Neural crest cell (in vitro differentiated cells): ENCODE results near the gene OR5W2. TPM values are rescaled to one million over a fixed set of nuclear protein-coding genes. Genes with fewer than 3 reads are reported as not detected.

ENCODE experiments used
- DNase-seq: peaks from one replicate; pipeline ENCODE4 v3.0.0; 2021; ENCODE audit warnings: low read depth, mixed read lengths, low spot score
- H3K27ac Mint-ChIP-seq: one replicate; pipeline ENCODE4 v1.8.0; 2021; ENCODE audit warnings: mild to moderate bottlenecking, mixed read lengths; ENCODE audit not compliant: unreplicated experiment
- H3K27me3 Mint-ChIP-seq: 2 replicates; pipeline ENCODE4 v1.8.0; 2021; ENCODE audit warnings: low read depth, mild to moderate bottlenecking, mixed read lengths
- H3K36me3 Mint-ChIP-seq: 2 replicates; pipeline ENCODE4 v1.8.0; 2021; ENCODE audit warnings: low read depth, mild to moderate bottlenecking, mixed read lengths
- H3K4me1 Mint-ChIP-seq: 2 replicates; pipeline ENCODE4 v1.8.0; 2021; ENCODE audit warnings: mixed read lengths
- H3K4me3 Mint-ChIP-seq: one replicate; pipeline ENCODE4 v1.8.0; 2021; ENCODE audit warnings: mild to moderate bottlenecking, mixed read lengths
- H3K9me3 Mint-ChIP-seq: 2 replicates; pipeline ENCODE4 v1.8.0; 2021; ENCODE audit warnings: mixed read lengths
- long read RNA-seq: library from polyadenylated mRNA; unstranded; transcript quantifications from one replicate; pipeline ENCODE4 v2.0.0, GENCODE V29; 2020
- total RNA-seq: library from RNA; stranded (reverse); gene quantifications from 2 replicates; pipeline ENCODE4 v1.2.1, GENCODE V29; 2021
- TF ChIP-seq, protein P1 (sequence below): fragments of 200-600 bp; sonication (generic); conservative IDR thresholded peaks from 2 replicates; pipeline ENCODE4 v1.5.0; 2021; ENCODE audit warnings: antibody characterized with exemption, mild to moderate bottlenecking

Gene OR5W2
- not detected in 2 replicates for total RNA-seq
- long read RNA-seq: 0 reads

DNA sequence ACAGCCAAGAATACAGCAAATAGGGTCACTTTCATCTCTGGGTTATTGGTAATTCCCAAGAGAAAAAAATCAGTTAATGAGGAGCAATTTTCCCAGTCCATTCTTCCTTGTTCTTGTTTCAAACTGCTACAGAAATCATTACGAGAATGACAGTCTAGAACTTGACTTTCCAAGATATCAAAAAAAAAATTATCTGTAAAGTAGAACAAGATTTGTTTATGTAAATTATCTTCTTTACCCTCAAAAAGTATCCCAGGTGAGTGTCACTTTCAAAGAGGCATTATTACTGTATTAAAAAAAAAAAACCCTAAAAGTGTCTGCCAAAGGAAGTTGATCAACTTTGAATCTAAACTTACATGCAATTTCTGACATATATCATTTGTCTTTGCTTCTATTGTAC is at the start of gene OR5W2:
Gene OR5W2 (minus strand): TSS at position 101 of the 400 bp plus-strand sequence. CDS start 0 bp downstream, at position 101.
- peaks cover 7% of the 10 kb centered on the region for H3K9me3 Mint-ChIP-seq
- no peak within 1 kb of the TSS for H3K4me3 Mint-ChIP-seq

DNA sequence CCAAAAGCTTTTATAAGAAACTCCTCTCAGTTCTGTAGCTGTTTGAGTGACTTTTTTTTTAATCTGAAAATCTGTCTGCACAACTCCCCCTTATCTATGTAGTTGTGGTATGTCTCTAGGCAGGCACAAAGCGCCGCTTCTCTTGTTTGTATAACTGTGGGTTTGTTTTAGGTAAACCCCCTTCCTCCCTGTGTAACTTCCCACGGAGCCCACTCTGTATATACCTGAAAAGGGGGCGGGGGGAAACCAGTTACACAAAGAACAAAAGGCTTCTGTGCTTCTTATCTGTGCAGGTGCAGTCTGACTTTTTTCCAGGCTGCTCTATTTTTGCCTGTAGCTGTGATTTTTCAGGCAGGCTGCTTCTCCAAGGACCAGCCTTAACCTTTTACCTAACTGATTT is 42.1 kb upstream of the OR5W2 start:
- Mint-ChIP-seq H3K36me3 (no peaks in the 10 kb centered on the region), H3K4me3 (no peak overlapping the region), H3K9me3 (peaks cover 3% of the 10 kb centered on the region), H3K27ac (no peak overlapping the region), H3K4me1 (no peaks in the 10 kb centered on the region), H3K27me3 (no peaks in the 10 kb centered on the region)
- TF ChIP-seq, protein P1, sequence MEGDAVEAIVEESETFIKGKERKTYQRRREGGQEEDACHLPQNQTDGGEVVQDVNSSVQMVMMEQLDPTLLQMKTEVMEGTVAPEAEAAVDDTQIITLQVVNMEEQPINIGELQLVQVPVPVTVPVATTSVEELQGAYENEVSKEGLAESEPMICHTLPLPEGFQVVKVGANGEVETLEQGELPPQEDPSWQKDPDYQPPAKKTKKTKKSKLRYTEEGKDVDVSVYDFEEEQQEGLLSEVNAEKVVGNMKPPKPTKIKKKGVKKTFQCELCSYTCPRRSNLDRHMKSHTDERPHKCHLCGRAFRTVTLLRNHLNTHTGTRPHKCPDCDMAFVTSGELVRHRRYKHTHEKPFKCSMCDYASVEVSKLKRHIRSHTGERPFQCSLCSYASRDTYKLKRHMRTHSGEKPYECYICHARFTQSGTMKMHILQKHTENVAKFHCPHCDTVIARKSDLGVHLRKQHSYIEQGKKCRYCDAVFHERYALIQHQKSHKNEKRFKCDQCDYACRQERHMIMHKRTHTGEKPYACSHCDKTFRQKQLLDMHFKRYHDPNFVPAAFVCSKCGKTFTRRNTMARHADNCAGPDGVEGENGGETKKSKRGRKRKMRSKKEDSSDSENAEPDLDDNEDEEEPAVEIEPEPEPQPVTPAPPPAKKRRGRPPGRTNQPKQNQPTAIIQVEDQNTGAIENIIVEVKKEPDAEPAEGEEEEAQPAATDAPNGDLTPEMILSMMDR: no peak
- no peak for DNase-seq

More for the DNA sequence above, at the start of gene OR5W2:
- H3K36me3 Mint-ChIP-seq: peaks cover 3% of the 10 kb centered on the region
- no peaks in the 10 kb centered on the region for H3K27me3 Mint-ChIP-seq
- no peaks in the 10 kb centered on the region for H3K4me1 Mint-ChIP-seq
- H3K27ac Mint-ChIP-seq: no peak within 1 kb of the TSS
- TF ChIP-seq, protein P1: no peak
- DNase-seq: no peak

DNA sequence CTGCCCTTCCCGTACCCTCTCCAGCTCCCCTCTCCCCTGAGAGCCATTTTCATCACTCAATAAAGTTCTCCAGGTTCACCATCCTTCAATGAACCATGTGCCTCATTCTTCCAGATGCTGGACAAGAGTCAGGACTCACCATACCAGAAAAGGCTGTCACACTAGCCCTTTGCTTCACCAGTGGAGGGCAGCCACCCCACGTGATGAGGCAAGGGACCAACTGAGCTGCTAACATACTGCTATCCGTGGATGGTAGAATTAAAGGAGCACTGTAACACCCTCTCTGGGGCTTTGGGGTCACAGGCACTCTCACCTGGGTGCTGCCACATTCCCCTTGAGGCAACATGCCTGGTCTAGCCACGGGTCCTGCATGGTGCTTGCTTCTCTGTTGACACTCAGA is 34.9 kb upstream of the OR5W2 start:
- DNase-seq: no peak
- Mint-ChIP-seq H3K36me3 (no peaks in the 10 kb centered on the region), H3K27me3 (no peaks in the 10 kb centered on the region), H3K9me3 (peaks cover 2% of the 10 kb centered on the region), H3K4me3 (no peak overlapping the region), H3K27ac (no peak overlapping the region), H3K4me1 (no peaks in the 10 kb centered on the region)
- TF ChIP-seq, protein P1: no peak

DNA sequence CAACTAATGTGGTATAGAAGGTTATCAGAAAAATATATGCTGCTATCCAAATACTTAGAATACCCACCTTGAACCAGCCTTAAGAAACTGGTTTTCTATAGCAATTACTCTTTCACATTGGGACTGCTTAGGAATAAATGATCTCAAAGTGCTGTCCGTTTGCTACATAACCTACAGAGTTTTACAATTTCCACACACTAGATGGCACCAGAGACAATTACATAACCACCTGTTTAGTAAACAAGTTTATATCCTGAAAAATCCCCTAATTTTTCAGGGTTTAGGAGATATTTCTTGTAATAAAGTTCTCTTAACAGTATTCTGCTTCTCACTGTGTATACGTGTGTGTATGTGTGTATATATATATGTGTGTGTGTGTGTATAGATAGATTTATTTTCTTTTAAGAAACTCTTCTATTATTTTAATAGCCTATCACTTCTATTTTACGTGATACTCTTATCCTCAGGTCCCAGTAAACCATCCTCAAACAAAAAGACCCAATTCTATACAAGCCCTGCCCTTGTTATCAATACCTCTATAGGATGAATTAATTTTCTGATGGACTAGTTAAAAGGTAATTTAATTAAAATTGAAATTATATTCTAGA is 28.5 kb upstream of the OR5W2 start:
- H3K27me3 Mint-ChIP-seq: peaks cover 15% of the 10 kb centered on the region
- no peak for DNase-seq
- TF ChIP-seq, protein P1: peak; percentile 82
- no peaks in the 10 kb centered on the region for H3K36me3 Mint-ChIP-seq
- H3K27ac Mint-ChIP-seq: no peak overlapping the region
- no peaks in the 10 kb centered on the region for H3K9me3 Mint-ChIP-seq
- no peak overlapping the region for H3K4me3 Mint-ChIP-seq
- H3K4me1 Mint-ChIP-seq: no peaks in the 10 kb centered on the region

DNA sequence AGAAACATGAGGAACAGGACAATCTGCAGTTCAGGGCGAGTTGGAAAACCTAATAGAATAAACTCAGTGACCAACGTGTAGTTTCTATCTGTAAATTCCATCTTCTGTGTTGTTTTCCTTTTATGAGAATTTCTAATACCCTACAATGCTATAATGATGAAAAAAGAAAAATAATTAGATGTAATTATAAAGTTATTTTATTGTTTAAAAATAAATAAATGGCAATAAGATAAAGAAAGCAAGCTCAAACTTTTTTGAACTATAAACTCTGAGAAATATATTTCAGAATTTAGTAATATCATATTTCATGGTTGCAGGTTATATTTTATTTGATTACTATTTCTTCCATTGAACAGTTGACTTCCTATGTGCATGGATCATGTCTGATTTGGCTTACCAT is 21.9 kb upstream of the OR5W2 start, which contains the start of gene OR5I1:
Gene OR5I1 (minus strand): TSS at position 101 of the 400 bp plus-strand sequence. CDS start 0 bp downstream, at position 101.
- H3K4me1 Mint-ChIP-seq: no peaks in the 10 kb centered on the region
- DNase-seq: no peak
- peaks cover 16% of the 10 kb centered on the region for H3K27me3 Mint-ChIP-seq
- TF ChIP-seq, protein P1: no peak
- no peaks in the 10 kb centered on the region for H3K9me3 Mint-ChIP-seq
- no peak within 1 kb of the TSS for H3K27ac Mint-ChIP-seq
- no peak within 1 kb of the TSS for H3K4me3 Mint-ChIP-seq
- H3K36me3 Mint-ChIP-seq: no peaks in the 10 kb centered on the region
